ENCODE measurements around the gene ZBTB2.
"Not testable (repeated sequence)": the region's sequence is repeated elsewhere in the genome, so short reads cannot be mapped to it uniquely, and the experiment has no call there.

Gene ZBTB2

DNA sequence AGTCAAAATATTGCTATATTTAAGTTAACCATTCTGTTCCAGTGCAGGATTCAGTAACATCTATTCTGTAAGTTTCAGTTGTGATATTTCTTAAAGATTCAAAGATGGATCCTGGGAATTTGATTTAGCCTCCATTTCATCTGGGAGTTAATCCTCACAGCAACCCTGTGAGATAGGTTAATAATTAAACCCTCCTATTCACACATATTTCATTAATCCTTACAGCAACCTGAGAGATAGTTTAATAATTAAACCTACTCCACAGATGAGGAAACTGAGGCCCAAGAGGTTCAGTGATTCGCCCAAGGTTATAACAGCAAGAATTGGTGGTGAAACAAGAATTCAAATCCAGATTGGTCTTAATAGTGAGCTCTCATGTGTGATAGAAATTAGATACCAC lies 10.9 kb upstream of the ZBTB2 start:
- no peak for DNase-seq (ENCODE audit: low read depth)

DNA sequence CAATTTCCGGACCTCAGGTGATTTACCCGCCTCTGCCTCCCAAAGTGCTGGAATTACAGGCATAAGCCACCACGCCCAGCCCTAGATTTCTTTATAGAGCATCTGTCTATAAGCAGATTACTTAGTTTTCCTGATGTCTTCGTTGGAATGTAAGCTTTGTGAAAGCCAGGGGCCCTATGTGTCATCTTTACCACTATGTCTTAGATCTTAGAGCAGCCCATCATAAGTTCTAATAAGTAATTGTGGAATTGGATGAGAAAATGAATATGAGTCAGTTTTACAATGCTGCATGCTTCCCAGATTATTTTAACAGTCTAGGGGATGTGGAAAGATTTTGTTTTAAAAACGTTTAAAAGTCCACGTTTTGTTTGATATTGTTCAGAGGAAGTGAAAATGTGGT lies 9.1 kb upstream of the ZBTB2 start:
- peak; percentile 82 for DNase-seq (ENCODE audit: low read depth)

DNA sequence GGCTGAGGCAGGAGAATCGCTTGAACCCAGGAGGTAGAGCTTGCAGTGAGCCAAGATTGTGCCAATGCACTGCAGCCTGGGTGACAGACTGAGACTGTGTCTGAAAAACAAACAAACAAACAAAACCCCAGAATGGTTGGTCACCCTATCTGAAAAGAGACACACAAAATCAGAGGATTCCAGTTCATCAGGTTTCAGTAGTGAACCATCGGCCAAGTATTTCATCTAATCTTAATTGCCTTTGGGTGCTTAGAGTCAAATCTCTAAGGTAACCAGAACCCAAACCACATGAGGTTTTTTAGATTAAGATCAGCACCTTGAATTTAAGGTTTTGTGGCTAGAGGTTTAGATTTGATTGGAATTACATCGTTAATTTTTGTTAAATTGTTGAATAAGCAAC lies 8.3 kb upstream of the ZBTB2 start:
- no peak for DNase-seq (ENCODE audit: low read depth)

DNA sequence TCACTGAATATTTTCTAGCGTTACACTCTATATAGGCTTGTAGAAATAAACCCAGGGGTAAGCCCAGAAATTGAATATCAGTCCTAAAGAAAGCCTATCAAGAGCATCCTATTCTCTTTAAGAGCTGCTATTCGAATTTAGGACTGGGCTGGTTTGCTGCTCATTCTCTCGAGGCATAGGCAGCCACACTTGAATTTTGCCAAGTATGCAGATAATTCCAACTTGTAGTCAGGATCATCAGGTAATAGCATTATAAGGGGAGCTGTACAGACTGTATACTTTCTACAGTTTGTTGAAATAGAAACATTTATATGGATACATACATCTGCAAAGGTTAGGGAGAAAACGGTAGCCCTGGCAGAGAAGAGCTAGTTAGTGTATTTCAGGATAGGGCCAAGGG lies 2.1 kb upstream of the ZBTB2 start:
- DNase-seq (ENCODE audit: low read depth), result no peak

DNA sequence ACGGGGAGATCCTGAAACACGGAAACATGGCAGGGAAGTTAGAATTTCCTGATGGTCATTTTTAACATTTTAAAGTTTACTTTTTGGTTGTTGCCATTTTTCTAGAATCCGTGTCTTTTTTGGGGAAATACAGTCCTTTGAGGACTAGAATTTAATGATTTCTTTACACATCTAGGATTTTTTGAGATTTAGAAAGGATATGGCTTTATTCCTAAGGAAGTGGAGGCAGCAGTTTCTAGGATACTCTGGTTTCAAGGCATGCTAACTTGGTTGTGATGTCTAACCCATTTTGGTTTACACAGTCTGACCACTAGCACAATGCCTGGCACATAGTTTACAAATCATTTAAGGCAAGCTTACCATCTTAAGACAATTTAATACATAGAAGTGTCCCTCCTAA lies 1.1 kb upstream of the ZBTB2 start:
- no peak for DNase-seq (ENCODE audit: low read depth)

DNA sequence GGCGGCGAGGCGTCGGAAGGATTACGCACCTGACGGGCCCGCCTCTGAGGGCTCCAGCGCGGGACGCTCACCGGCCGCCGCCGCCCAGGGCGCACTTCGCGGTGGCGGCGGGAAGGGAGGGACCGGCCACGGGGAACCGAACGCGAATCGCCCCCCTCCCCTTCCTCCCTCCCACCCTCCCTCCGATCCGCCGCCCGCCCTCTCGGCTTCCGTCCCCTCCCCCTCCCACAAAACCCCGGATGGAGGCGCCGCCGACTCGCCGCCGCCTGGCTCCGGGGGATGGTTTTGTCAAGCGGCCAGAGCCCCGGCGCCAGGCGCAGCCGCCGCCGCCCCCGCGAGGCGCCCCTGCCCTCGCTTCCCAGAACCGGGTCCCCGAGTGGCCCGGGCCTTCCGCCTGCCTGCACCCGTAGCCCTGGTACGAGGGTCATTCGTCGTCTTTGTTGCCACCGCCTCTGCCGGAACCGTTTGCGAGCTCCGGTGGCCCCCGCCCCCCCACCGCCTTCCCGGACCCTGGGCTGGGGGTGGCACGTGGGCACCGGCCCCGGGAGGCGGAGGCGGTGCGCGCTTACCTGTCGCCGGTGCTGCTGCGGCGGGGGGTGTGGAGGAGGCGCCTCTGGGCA lies 398 bp downstream of the ZBTB2 start:
- DNase-seq (ENCODE audit: low read depth), result peak; percentile 55

DNA sequence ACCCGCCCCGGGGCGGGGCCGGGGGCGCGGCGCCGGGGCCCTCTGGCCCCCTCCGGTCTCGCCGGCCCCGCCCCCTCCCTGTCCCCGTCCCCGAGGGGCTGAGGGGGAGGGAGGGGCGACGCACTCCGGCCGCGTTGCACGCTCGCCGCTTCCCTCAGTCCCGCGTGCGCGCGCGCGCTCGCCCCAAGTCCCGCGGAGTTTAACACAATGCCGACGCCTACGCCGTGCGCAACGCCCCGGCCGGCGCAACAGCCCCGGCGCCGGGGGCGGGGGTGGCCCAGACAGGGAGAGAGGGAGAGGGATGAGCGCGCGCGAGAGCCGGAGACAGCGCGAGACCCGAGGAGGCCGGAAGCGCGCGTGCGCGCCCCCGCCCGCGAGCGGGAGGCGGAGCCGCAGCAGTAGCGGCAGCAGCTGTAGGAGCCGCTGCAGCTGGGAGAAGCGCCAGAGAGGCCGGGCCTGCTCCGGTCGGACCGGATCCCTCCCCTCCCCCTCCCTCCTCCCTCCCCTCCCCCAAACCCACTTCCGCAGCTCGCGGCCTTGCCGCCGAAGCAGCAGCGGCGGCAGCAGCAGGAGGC lies 996 bp downstream of the ZBTB2 start:
- DNase-seq (ENCODE audit: low read depth), result peak; percentile 99

DNA sequence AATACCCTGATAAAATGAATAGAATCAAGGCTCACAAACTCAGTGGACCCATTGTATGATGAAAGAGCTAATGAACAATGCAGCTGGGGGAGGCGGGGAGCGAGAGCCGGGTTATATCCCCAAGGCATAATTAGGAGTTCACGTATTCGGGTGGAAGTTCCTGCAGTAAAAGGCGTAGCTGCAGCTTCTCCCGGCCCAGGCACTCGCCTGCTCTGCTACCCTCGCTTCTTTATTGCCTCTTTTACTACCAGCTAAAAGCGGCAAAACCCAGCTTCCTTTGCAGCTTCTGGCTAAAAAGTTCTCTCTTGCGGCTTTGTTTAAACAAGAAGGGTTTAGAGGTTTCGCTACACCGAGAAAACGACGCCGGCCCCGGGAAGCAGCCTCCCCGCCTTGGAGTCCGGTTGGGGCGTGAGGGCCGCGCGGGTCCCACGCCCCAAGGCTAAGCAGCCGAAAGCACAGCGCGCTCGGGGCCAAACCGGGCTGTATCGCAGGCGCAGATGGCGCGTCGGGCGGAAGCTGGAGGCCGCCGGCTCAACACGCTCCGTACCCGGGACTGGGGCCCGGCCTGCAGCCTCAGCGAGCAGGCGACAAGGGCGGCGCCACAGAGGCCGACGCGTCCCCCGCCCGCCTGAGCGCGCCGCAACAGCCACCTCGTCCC lies 1.6 kb downstream of the ZBTB2 start:
- peak; percentile 69 for DNase-seq (ENCODE audit: low read depth)

DNA sequence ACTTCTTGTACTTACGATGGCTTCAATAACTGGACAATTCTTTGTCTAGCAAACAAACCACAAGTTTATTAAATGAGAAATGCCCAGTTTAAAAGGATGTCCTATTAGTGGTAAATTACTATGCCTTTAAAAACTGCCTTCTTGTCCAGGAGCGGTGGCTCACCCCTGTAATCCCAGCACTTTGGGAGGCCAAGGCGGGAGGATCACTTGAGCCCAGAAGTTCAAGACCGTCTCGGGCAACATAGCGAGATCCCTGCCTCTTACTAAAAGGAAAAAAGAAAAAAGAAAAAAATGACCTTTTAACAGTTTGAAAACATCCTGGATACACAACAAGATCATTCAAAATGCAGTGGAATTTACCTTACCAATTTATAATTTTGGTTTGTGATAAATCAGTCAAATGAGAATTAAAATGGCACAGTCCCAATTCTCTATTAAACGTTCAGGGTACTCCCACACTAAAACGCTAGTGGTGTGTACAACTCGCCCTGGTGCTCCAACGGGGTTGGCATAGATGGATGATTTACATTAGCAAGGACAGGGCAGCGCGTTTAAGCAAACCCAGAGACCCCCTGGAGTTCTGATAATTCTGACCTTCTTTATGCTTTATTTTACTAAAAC lies 2.3 kb downstream of the ZBTB2 start:
- DNase-seq (ENCODE audit: low read depth), result no peak

DNA sequence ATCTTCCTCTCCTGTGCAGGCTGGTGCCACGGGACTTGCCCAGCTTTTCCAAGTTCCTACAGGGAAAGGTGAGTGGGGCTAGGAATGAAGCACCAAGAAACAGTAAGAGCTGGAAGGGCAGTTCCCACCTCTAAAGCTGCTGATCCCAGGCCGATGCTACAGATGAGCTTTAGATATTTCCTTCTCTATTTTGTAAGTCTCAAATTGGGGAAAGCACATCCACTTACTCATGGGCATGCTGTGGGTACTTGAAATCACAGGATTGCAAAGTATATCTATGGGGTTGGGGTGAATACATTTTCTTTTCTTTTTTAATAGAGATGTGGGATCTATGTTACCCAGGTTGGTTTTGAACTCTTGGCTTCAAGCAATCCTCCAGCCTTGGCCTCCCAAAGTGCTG lies 3.1 kb downstream of the ZBTB2 start:
- no peak for DNase-seq (ENCODE audit: low read depth)

DNA sequence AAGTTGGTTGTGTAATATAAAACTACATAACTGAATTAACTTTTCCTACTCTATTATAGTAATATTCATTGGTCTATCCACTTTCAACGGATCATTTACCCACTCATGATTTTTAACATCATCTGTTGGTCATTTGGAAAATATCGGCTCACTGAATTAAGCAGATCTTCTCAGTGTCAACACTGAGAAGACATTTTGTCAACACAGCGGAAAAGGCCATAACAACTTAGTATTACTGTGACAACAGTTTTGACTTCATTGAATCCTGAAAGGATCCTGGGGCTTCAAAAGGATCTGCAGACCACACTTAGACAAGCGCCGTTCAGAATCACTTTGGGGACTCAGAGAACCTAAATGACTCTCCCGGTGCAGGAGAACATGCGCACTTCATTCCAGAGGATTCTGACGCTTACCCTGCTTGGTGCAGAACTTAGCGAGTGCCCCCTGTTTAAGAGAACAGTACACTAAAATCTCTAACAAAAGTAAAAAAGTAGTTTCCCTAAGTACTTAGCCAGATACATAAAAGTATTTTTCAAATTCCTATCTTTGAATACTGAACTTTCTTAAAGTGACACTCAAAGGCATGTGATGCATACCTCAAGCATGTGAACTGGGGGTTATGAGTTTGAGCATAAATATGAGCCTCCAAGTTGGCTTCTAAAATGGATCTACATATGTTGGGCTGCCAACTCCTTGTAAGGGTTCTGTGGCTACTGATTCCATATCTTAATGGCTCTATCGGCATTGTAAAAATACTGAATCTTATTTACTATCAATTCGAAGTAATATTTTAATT lies 4.0 kb downstream of the ZBTB2 start:
- DNase-seq (ENCODE audit: low read depth), result peak; percentile 84

DNA sequence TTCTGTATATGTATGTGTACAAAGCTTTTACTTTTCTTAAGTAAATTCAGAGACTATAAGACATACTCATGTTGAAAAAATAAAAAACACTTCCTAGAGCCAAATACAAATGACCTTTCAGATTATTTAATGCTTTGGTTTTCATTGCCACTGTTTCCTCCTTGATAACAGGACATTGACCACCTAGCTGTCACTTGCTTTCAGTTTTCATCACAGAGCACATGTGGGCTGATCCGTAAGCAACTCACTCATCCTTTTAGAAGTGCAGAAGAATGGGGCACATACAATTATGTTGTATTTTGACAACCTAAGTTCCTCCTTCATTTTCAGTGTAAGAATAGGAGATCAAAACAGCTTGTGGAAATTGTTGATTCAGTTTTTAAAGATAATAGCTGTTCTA lies 6.2 kb downstream of the ZBTB2 start:
- no peak for DNase-seq (ENCODE audit: low read depth)

DNA sequence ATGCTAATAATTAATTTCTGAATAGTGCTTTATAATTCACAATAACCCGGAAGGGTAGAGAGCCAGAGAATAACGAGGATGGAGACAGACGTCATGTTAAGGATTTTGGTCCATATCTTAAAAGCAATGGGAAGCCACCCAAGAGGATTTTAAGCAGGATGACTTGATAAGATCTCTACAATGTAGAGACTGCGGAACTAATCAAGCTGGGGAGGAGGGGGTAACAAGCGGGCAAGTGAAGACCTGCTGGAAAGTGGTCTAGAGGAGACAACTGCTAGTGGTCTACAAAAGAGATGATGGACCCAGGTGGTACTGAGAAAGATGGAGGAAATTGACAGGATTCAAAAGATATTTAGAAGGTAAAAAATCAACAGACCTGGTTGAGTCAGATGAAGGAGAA lies 7.2 kb downstream of the ZBTB2 start:
- no peak for DNase-seq (ENCODE audit: low read depth)

DNA sequence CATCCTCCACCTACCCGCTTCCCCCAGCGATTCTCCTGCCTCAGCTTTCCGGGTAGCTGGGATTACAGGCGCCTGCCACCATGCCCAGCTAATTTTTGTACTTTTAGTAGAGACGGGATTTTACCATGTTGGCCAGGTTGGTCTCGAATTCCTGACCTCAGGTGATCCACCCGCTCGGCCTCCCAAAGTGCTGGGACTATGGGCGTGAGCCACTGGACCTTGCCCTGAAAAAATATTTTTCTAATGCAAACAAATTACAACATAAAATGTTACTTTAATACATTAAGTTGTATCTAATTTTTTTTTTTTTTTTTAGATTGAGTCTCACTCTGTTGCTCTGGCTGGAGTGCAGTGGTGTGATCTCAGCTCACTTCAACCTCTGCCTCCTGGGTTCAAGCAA lies 8.7 kb downstream of the ZBTB2 start:
- not testable (repeated sequence) for DNase-seq (ENCODE audit: low read depth)

DNA sequence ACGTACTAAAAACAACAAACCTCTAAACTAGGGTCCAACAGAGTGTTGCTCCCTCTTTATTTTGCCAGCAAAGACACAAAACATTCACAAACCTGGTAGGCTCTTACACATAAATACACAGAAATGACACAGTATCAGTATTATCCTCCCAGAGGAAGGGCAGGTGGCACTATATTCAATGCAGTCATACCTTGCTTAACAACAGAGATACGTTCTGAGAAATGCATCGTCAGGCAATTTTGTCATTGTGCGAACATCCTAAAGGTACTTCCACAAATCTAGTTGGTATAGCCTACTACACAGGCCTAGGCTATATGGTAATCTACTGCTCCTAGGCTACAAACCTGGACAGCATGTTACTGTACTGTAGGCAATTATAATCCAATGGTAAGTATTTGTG lies 9.6 kb downstream of the ZBTB2 start:
- no peak for DNase-seq (ENCODE audit: low read depth)

DNA sequence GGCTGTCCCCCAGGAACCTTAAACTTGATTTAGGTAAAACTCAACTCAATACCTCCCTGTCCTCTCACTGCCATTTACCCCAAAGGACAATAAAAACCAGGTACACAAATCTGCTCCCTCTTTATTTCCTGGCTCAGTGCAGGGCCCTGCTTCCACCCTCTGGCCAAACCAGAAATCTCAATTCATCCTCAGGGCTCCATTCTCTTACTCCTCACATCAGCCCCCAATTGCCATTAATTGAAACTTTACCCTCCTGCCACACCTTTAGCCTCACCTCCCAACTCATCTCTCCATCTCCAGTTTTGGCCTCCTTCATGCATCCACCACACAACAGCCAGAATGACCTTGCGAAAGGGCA lies 10.5 kb downstream of the ZBTB2 start:
- DNase-seq (ENCODE audit: low read depth), result no peak

DNA sequence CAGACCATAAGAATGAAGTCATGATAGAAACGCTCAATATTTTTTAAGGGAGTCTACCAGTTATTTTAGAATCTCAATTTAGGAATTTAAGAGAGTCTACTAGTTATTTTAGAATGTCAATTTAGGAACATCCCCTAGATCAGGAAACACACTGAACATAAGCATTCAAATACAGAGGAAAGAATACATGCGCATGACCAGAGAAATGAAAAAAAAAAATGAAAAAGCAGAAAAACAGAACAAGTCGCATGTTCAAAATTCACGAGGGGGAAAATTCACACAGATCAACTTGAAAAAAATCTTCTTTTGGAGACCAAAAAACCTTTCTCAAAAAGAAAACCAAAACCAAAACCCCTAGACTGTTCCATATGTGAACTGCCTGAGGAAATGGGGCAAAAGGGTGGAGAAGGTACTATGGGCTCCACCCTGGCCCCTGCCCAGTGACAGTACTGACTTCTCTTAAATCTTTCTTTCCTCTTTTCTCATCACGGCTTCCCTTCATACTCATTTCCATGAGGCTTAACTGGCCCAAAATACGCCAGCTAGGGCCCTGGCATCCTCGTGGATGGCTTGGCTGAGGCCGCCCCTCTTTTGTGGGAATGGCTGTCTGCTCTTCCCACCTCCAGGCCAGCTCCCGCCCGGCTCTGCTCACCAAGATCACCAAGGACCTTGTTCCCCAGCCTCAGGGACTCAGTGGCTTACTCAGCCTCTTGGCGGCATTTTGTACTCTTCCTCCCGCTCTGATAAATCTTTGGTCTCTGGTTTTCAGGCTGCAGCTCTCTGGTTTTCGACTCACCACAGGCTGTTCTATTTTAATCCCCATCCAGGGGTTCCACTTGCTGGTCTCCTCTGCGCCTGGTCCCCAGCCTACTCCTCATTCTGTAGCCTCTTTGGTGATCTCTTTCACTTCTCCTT lies 11.2 kb downstream of the ZBTB2 start:
- no peak for DNase-seq (ENCODE audit: low read depth)

DNA sequence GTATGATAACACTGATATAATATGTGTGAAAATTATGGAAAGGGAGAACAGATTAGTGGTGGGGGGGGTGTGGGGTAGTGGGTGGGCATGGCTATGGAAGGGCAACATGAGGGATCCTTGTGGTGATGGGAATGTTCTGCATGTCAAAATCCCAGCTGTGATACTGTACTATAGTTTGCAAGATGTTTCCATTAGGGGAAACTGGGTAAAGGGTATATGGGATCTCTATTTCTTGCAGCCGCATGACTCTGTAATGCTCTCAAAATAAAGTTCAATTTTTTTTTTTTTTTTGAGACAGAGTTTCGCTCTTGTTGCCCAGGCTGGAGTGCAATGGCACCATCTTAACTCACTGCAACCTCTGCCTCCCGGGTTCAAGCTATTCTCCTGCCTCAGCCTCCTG lies 14.3 kb downstream of the ZBTB2 start:
- DNase-seq (ENCODE audit: low read depth), result no peak

DNA sequence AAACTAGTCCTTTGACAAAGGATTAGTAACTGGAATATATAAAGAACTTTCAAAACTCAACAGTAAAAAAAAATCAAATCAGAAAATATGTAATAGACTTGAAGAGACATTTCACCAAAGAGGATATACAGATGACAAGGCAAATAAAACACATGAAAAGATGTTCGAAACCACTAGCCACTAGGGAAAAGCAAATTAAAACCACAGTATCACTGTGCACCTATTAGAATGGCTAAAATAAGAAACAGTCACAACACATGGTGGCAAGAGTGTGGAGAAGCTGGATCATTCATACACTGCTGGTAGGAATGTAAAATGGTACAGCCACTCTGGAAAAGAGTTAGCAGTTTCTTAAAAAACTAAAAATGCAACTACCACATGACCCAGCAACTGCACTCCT lies 14.9 kb downstream of the ZBTB2 start:
- no peak for DNase-seq (ENCODE audit: low read depth)

DNA sequence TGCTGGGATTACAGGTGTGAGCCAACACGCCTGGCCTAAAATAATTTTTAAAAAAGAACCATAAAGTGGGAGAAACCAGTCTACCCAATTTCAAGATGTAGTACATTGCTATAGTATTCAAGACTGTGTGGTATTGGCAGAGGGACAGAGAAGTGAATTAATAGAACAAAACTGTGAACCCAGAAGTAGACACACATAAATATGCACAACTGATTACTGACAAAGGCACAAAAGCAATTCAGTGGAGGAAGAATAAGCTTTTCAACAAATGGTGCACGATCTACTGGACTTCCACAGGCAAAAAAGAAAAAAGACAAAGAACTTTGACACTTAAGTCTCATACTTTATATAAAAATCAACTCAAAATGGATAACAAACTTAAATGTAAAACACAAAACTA lies 15.5 kb downstream of the ZBTB2 start:
- no peak for DNase-seq (ENCODE audit: low read depth)

DNA sequence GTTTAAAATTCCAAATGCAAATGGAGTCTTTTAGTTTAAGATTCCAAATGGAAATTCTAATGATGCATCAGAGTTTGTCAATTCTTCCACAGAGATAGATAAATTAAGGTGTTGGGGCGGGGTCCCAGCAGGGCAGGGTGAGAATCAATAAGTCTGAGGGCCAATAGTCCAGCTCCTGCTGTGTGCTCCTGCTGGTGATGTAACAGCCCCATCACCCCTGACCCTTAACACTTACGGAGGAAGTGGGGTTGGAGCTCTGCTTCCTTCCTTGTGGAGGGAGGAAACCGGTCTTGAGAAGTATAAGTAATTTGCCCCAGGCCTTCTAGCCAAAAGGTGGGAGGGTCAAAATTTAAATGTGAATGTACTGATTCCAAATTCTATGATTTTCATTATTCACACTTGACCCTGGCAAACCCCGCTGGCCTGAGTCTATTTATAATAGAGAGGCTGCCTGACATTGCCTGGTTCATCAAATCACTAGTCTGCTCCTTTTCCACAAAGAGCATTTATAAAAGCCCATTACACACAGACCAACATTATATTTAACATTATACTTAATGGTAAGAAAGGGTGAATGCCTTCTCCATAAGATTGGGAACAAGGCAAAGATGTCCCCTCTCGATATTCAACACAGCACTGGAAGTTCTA lies 17.2 kb downstream of the ZBTB2 start:
- DNase-seq (ENCODE audit: low read depth), result peak; percentile 30

Data from iris pigment epithelial cell (primary cell).